Measurements from ENCODE around the gene SLC25A31.

SLC25A31 gene

DNA sequence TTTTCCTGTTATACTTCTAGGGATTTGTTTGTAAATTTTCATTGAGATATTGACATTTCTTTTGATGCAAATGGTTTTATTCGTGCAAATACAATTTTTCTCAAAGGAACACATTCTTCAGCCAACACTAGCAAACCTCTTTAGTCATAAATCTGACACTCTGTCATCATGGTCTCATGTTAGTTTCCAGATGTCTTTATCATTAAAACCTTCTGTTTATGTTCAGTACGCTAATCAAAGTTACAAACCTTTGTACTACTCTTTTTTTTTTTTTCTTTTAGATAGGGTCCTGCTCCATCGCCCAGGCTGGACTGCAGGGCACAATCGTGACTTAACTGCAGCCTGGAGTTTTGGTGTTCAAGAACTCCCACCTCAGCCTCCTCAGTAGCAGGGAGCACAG lies 7.1 kb downstream of the SLC25A31 start:
- no peak overlapping the region for H3K9ac ChIP-seq (ENCODE audit: low read depth in 1 of 2, low read length in 2 of 2)
- no peaks in the 10 kb centered on the region for H3K4me1 ChIP-seq (ENCODE audit: control insufficient read depth in 2 of 2, insufficient read depth in 2 of 2, low read length in 2 of 2)
- peaks cover 0 to 2% of the 10 kb centered on the region in 2 donors for H3K27me3 ChIP-seq (ENCODE audit: control insufficient read depth in 2 of 2, insufficient read depth in 2 of 2, low read length in 2 of 2)
- no peaks in the 10 kb centered on the region for H3K36me3 ChIP-seq (ENCODE audit: control insufficient read depth in 2 of 2, insufficient read depth in 2 of 2, low read length in 2 of 2)
- no peak overlapping the region for H3K27ac ChIP-seq (ENCODE audit: low read depth in 2 of 2, low read length in 2 of 2)
- H3K9me3 ChIP-seq (ENCODE audit: control insufficient read depth in 2 of 2, low read length in 2 of 2): no peaks in the 10 kb centered on the region
- H3K4me3 ChIP-seq (ENCODE audit: low read length in 2 of 2): no peak overlapping the region

DNA sequence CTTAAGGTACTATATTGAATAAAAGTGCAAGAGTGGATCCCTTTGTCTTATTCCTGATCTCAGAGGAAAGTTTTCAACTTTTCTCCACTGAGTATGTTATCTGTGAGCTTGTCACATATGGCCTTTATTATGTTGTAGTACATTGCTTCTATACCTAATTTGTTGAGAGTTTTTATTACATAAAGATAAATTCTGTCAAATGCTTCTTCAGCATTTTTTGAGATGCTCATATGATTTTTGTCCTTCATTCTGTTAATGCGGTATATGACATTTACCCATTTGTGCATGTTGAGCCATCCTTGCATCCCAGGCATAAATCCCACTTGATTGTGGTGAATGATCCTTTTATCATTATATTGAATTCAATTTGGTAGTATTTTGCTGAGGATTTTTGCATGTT lies 11.0 kb downstream of the SLC25A31 start:
- H3K9me3 ChIP-seq (ENCODE audit: control insufficient read depth in 2 of 2, low read length in 2 of 2): no peaks in the 10 kb centered on the region
- H3K36me3 ChIP-seq (ENCODE audit: control insufficient read depth in 2 of 2, insufficient read depth in 2 of 2, low read length in 2 of 2): no peaks in the 10 kb centered on the region
- peaks cover 0 to 2% of the 10 kb centered on the region in 2 donors for H3K27me3 ChIP-seq (ENCODE audit: control insufficient read depth in 2 of 2, insufficient read depth in 2 of 2, low read length in 2 of 2)
- H3K27ac ChIP-seq (ENCODE audit: low read depth in 2 of 2, low read length in 2 of 2): no peak overlapping the region
- no peak overlapping the region for H3K9ac ChIP-seq (ENCODE audit: low read depth in 1 of 2, low read length in 2 of 2)
- H3K4me3 ChIP-seq (ENCODE audit: low read length in 2 of 2): no peak overlapping the region
- H3K4me1 ChIP-seq (ENCODE audit: control insufficient read depth in 2 of 2, insufficient read depth in 2 of 2, low read length in 2 of 2): no peaks in the 10 kb centered on the region

DNA sequence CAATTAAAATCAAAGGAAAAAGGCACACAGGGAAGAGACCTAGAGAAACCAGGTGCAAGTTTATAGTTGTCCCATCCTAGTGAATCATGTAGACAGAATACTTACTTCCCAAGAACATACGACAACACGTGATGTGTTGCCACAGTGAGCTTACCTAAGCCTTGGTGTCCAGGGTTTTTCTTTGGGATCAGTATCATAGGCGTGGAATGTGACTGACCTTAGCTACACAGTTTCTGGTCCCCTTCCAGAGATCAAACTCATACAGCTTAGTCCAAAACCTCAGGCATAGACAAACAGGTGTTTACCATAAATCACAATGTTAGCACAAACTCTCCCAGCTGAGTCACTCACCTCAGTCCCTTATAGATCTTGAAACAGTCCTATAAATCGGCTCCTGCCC lies 17.7 kb downstream of the SLC25A31 start:
- Histone ChIP-seq H3K9me3 (ENCODE audit: control insufficient read depth in 2 of 2, low read length in 2 of 2) (no peaks in the 10 kb centered on the region), H3K36me3 (ENCODE audit: control insufficient read depth in 2 of 2, insufficient read depth in 2 of 2, low read length in 2 of 2) (no peaks in the 10 kb centered on the region), H3K4me1 (ENCODE audit: control insufficient read depth in 2 of 2, insufficient read depth in 2 of 2, low read length in 2 of 2) (no peaks in the 10 kb centered on the region), H3K27me3 (ENCODE audit: control insufficient read depth in 2 of 2, insufficient read depth in 2 of 2, low read length in 2 of 2) (no peaks in the 10 kb centered on the region), H3K27ac (ENCODE audit: low read depth in 2 of 2, low read length in 2 of 2) (no peak overlapping the region), H3K9ac (ENCODE audit: low read depth in 1 of 2, low read length in 2 of 2) (no peak overlapping the region), H3K4me3 (ENCODE audit: low read length in 2 of 2) (no peak overlapping the region)

DNA sequence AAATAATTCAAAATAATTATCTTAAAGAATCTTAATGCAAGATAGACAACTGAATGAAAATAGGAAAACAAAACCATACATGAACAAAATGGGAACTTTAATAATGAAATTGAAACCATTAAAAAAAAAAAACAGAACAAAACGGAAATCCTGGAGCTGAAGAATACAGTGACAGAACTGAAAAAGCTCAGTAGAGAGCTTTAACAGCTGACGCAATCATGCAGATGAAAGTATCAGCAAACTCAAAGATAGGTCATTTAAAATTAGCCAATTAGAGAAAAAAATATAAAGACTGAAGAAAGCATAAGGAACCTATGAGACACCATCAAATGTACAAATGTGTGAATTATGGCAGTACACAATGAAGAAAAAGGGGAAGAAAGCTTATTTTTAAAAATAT lies 18.8 kb downstream of the SLC25A31 start:
- H3K27me3 ChIP-seq (ENCODE audit: control insufficient read depth in 2 of 2, insufficient read depth in 2 of 2, low read length in 2 of 2): no peaks in the 10 kb centered on the region
- no peaks in the 10 kb centered on the region for H3K9me3 ChIP-seq (ENCODE audit: control insufficient read depth in 2 of 2, low read length in 2 of 2)
- H3K27ac ChIP-seq (ENCODE audit: low read depth in 2 of 2, low read length in 2 of 2): no peak overlapping the region
- H3K4me3 ChIP-seq (ENCODE audit: low read length in 2 of 2): no peak overlapping the region
- H3K9ac ChIP-seq (ENCODE audit: low read depth in 1 of 2, low read length in 2 of 2): no peak overlapping the region
- H3K4me1 ChIP-seq (ENCODE audit: control insufficient read depth in 2 of 2, insufficient read depth in 2 of 2, low read length in 2 of 2): no peaks in the 10 kb centered on the region
- no peaks in the 10 kb centered on the region for H3K36me3 ChIP-seq (ENCODE audit: control insufficient read depth in 2 of 2, insufficient read depth in 2 of 2, low read length in 2 of 2)

DNA sequence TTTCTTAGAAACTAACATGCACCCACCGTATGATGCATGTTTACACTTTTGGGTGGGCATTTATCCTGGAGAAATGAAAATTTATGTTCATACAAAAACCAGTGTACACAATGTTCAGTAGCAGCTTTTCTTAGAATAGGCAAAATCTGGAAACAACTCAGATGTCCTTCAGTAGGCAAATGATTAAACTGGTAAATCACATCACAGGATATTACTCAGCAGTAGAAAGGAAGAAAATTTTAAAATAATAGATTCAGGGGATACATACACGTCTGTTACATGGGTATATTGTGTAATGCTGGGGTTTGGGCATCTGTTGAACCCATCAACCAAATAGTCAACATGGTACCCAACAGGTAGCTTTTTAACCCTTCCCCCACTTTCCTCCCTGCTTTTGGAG lies 26.7 kb downstream of the SLC25A31 start:
- no peak overlapping the region for H3K27ac ChIP-seq (ENCODE audit: low read depth in 2 of 2, low read length in 2 of 2)
- H3K9me3 ChIP-seq (ENCODE audit: control insufficient read depth in 2 of 2, low read length in 2 of 2): no peaks in the 10 kb centered on the region
- no peaks in the 10 kb centered on the region for H3K27me3 ChIP-seq (ENCODE audit: control insufficient read depth in 2 of 2, insufficient read depth in 2 of 2, low read length in 2 of 2)
- no peak overlapping the region for H3K9ac ChIP-seq (ENCODE audit: low read depth in 1 of 2, low read length in 2 of 2)
- H3K36me3 ChIP-seq (ENCODE audit: control insufficient read depth in 2 of 2, insufficient read depth in 2 of 2, low read length in 2 of 2): no peaks in the 10 kb centered on the region
- no peaks in the 10 kb centered on the region for H3K4me1 ChIP-seq (ENCODE audit: control insufficient read depth in 2 of 2, insufficient read depth in 2 of 2, low read length in 2 of 2)
- H3K4me3 ChIP-seq (ENCODE audit: low read length in 2 of 2): no peak overlapping the region

DNA sequence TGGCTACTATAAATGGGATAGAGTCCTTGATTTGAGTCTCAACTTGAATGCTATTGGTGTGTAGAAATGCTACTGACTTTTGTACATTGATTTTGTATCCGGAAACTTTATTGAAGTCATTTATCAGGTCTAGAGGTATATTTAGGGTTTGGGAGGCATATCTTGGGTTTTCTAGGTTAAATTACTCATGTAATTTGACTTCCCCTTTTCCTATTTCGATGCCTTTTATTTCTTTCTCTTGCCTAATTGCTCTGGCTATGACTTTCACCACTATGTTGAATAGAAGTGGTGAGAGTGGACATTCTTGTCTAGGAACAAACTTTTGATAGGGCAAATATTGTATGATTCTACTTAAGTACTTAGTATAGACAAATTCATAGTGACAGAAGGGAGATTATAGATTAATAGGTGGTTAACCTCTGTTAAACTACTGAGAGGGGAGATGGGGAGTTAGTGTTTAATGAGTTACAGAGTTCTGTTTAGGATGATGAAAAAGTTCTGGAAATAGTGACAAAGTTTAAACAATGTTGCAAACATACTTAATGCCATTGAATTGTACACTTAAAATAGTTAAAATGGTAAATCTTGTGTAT lies 29.1 kb downstream of the SLC25A31 start:
- Histone ChIP-seq H3K27me3 (ENCODE audit: control insufficient read depth in 2 of 2, insufficient read depth in 2 of 2, low read length in 2 of 2) (no peaks in the 10 kb centered on the region), H3K27ac (ENCODE audit: low read depth in 2 of 2, low read length in 2 of 2) (no peak overlapping the region), H3K4me3 (ENCODE audit: low read length in 2 of 2) (no peak overlapping the region), H3K36me3 (ENCODE audit: control insufficient read depth in 2 of 2, insufficient read depth in 2 of 2, low read length in 2 of 2) (no peaks in the 10 kb centered on the region), H3K9ac (ENCODE audit: low read depth in 1 of 2, low read length in 2 of 2) (no peak overlapping the region), H3K9me3 (ENCODE audit: control insufficient read depth in 2 of 2, low read length in 2 of 2) (no peaks in the 10 kb centered on the region), H3K4me1 (ENCODE audit: control insufficient read depth in 2 of 2, insufficient read depth in 2 of 2, low read length in 2 of 2) (no peaks in the 10 kb centered on the region)

DNA sequence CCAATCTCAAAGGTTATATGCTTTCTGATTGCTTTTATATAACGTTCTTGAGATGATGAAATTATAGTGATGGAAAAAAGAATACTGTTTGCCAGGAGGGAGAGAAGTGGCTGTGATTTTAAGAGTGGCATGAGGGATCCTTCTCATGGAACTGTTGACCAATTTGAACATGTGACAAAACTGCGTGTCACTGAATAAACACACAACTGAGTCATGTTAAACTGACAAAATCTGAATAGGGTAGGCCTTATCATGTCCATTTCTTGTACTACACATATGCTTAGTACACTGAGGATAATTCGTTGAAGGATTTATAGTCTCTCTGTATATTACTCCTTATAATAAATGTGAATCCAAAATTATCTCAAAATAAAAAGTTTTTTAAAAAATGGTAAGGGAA lies 29.7 kb downstream of the SLC25A31 start:
- Histone ChIP-seq H3K27me3 (ENCODE audit: control insufficient read depth in 2 of 2, insufficient read depth in 2 of 2, low read length in 2 of 2) (no peaks in the 10 kb centered on the region), H3K4me1 (ENCODE audit: control insufficient read depth in 2 of 2, insufficient read depth in 2 of 2, low read length in 2 of 2) (no peaks in the 10 kb centered on the region), H3K36me3 (ENCODE audit: control insufficient read depth in 2 of 2, insufficient read depth in 2 of 2, low read length in 2 of 2) (no peaks in the 10 kb centered on the region), H3K9me3 (ENCODE audit: control insufficient read depth in 2 of 2, low read length in 2 of 2) (no peaks in the 10 kb centered on the region), H3K27ac (ENCODE audit: low read depth in 2 of 2, low read length in 2 of 2) (no peak overlapping the region), H3K4me3 (ENCODE audit: low read length in 2 of 2) (no peak overlapping the region), H3K9ac (ENCODE audit: low read depth in 1 of 2, low read length in 2 of 2) (no peak overlapping the region)

DNA sequence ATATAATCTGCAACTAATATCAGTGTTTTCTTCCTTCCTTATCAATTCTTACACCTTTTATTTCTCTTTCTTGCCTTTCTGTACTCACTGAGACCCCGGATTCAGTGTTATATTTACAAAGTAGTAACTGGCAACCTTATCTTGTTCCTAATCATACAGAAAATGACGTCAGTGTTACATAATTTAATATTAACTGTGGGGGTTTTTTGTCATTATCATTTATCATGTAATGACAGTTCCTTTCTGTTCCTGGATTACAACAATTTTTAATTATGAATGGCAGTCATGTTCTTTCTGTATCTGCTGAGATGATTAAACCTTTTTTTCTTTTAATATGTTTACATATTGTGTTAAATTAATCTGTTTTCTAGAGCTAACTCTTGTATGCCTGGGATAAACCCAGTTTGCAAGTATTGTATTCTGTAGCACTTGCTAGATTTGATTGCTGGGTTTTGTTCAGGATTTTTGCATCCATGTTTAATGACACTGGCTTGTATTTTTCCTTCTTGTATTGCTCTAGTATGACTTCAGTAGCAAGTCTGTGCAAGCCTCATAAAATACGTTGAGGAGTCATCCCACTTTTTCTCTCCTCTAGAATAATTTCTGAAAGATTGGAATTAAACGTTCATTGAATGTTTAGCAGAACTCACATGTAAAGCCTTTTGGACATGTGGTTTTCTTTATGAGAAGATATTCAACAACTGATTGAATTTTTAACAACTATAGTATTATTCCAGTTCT lies 41.5 kb downstream of the SLC25A31 start:
- Histone ChIP-seq H3K9me3 (ENCODE audit: control insufficient read depth in 2 of 2, low read length in 2 of 2) (no peaks in the 10 kb centered on the region), H3K9ac (ENCODE audit: low read depth in 1 of 2, low read length in 2 of 2) (no peak overlapping the region), H3K36me3 (ENCODE audit: control insufficient read depth in 2 of 2, insufficient read depth in 2 of 2, low read length in 2 of 2) (no peaks in the 10 kb centered on the region), H3K4me3 (ENCODE audit: low read length in 2 of 2) (no peak overlapping the region), H3K4me1 (ENCODE audit: control insufficient read depth in 2 of 2, insufficient read depth in 2 of 2, low read length in 2 of 2) (no peaks in the 10 kb centered on the region), H3K27me3 (ENCODE audit: control insufficient read depth in 2 of 2, insufficient read depth in 2 of 2, low read length in 2 of 2) (no peaks in the 10 kb centered on the region), H3K27ac (ENCODE audit: low read depth in 2 of 2, low read length in 2 of 2) (no peak overlapping the region)

DNA sequence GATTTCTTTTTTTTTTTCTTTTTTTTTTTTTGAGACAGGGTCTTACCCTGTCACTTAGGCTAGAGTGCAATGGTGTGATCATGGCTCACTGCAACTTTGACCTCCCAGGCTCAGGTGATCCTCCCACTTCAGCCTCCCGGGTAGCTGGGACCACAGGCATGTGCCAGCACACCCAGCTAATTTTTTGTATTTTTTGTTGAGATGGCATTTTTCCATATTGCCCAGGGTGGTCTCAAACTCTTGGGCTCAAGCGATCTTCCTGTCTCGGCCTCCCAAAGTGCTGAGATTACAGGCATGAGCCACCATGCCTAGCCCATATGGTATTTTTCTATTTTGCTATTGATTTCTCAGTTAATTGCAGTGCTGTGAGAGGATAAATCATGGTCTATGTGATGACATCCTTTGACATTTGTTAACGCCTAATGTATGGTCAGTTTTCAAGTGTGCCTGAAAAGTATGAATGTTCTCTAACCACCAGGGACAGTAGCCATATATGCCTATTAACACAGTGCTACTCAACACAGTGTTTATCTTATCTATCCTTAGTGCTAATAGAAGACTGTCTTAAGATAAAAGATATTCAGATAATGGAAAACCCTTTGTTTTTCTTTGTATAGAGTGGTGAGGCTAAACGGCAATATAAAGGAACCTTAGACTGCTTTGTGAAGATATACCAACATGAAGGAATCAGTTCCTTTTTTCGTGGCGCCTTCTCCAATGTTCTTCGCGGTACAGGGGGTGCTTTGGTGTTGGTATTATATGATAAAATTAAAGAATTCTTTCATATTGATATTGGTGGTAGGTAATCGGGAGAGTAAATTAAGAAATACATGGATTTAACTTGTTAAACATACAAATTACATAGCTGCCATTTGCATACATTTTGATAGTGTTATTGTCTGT lies 42.8 kb downstream of the SLC25A31 start:
- no peaks in the 10 kb centered on the region for H3K4me1 ChIP-seq (ENCODE audit: control insufficient read depth in 2 of 2, insufficient read depth in 2 of 2, low read length in 2 of 2)

DNA sequence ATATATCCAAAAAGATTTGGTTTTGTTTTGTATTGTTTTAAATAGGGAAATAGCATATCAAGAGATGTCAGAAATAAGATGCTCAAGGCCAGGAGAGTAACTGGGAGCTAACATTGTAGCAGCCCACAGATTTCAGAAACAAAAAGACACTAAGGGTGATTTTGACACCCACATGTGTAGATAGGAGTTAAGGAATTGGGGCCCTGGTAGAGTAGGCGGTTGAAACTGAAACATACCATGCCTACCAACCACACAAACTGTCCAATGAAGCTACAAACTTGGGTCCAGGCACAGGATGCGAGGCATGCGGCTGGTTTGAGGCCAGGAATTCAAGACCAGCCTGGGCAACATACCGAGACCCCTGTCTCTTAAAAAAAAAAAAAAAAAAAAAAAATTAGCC lies 45.6 kb downstream of the SLC25A31 start:
- Histone ChIP-seq H3K4me1 (ENCODE audit: control insufficient read depth in 2 of 2, insufficient read depth in 2 of 2, low read length in 2 of 2) (no peaks in the 10 kb centered on the region), H3K36me3 (ENCODE audit: control insufficient read depth in 2 of 2, insufficient read depth in 2 of 2, low read length in 2 of 2) (no peaks in the 10 kb centered on the region), H3K27ac (ENCODE audit: low read depth in 2 of 2, low read length in 2 of 2) (no peak overlapping the region), H3K9me3 (ENCODE audit: control insufficient read depth in 2 of 2, low read length in 2 of 2) (no peaks in the 10 kb centered on the region), H3K4me3 (ENCODE audit: low read length in 2 of 2) (no peak overlapping the region), H3K27me3 (ENCODE audit: control insufficient read depth in 2 of 2, insufficient read depth in 2 of 2, low read length in 2 of 2) (peaks cover 0 to 3% of the 10 kb centered on the region in 2 donors), H3K9ac (ENCODE audit: low read depth in 1 of 2, low read length in 2 of 2) (no peak overlapping the region)

More for the DNA sequence above, 42.8 kb downstream of the SLC25A31 start:
- no peak overlapping the region for H3K9ac ChIP-seq (ENCODE audit: low read depth in 1 of 2, low read length in 2 of 2)
- H3K27me3 ChIP-seq (ENCODE audit: control insufficient read depth in 2 of 2, insufficient read depth in 2 of 2, low read length in 2 of 2): peaks cover 0 to 3% of the 10 kb centered on the region in 2 donors
- H3K36me3 ChIP-seq (ENCODE audit: control insufficient read depth in 2 of 2, insufficient read depth in 2 of 2, low read length in 2 of 2): no peaks in the 10 kb centered on the region
- no peak overlapping the region for H3K4me3 ChIP-seq (ENCODE audit: low read length in 2 of 2)
- no peaks in the 10 kb centered on the region for H3K9me3 ChIP-seq (ENCODE audit: control insufficient read depth in 2 of 2, low read length in 2 of 2)
- H3K27ac ChIP-seq (ENCODE audit: low read depth in 2 of 2, low read length in 2 of 2): no peak overlapping the region

Data from mucosa of rectum (tissue), 2 donors.